Astrocyte (in vitro differentiated cells and primary cell): ENCODE results near the gene TIMP4. TPM values are rescaled to one million over a fixed set of nuclear protein-coding genes. Genes with fewer than 3 reads are reported as not detected.

ENCODE experiments used
- DNase-seq: peaks from one replicate; pipeline ENCODE4 v3.0.0-alpha.2; 2010; ENCODE audit warnings: low read depth
- FAIRE-seq: peaks from 2 replicates; lab custom pipeline; 2011; peaks lifted over from hg19 to GRCh38; lab: Jason Lieb, UNC
- H2AFZ ChIP-seq: 2 replicates; pipeline ENCODE4 v1.6.0; 2012; ENCODE audit warnings: low read depth, low read length, inconsistent platforms
- H3K27ac ChIP-seq: 2 replicates; pipeline ENCODE4 v1.5.1; 2011; ENCODE audit warnings: low read depth, low read length, inconsistent platforms
- H3K27me3 ChIP-seq: 2 replicates; pipeline ENCODE4 v1.6.0; 2011; ENCODE audit warnings: low read length, inconsistent platforms; ENCODE audit not compliant: insufficient read depth
- H3K36me3 ChIP-seq: 2 replicates; pipeline ENCODE4 v1.5.1; 2011; ENCODE audit warnings: low read length, inconsistent platforms; ENCODE audit not compliant: insufficient read depth
- H3K4me1 ChIP-seq: 2 replicates; pipeline ENCODE4 v1.5.1; 2011; ENCODE audit warnings: low read length, inconsistent platforms; ENCODE audit not compliant: insufficient read depth
- H3K4me2 ChIP-seq: 2 replicates; pipeline ENCODE4 v1.6.0; 2012; ENCODE audit warnings: low read length, inconsistent platforms
- H3K4me3 ChIP-seq: 2 replicates; pipeline ENCODE4 v1.5.1; 2011; ENCODE audit warnings: low read depth, mild to moderate bottlenecking, low read length, inconsistent platforms; ENCODE audit not compliant: insufficient read depth
- H3K79me2 ChIP-seq: 2 replicates; pipeline ENCODE4 v1.6.0; 2012; ENCODE audit warnings: mild to moderate bottlenecking, low read length, inconsistent platforms; ENCODE audit not compliant: insufficient read depth
- H3K9ac ChIP-seq: 2 replicates; pipeline ENCODE4 v1.6.0; 2012; ENCODE audit warnings: mild to moderate bottlenecking, low read length, inconsistent platforms
- H3K9me3 ChIP-seq: 2 replicates; pipeline ENCODE4 v1.5.1; 2012; ENCODE audit warnings: low read depth, mild to moderate bottlenecking, low read length, inconsistent platforms; ENCODE audit not compliant: insufficient read depth
- H4K20me1 ChIP-seq: 2 replicates; pipeline ENCODE4 v1.6.0; 2012; ENCODE audit warnings: low read length, inconsistent platforms; ENCODE audit not compliant: insufficient read depth
- H3K27ac Mint-ChIP-seq: one replicate; pipeline ENCODE4 v1.8.0; 2021; ENCODE audit warnings: mild to moderate bottlenecking, mixed read lengths; ENCODE audit not compliant: unreplicated experiment
- H3K27me3 Mint-ChIP-seq: one replicate; pipeline ENCODE4 v1.8.0; 2021; ENCODE audit warnings: low read depth, mixed read lengths; ENCODE audit not compliant: unreplicated experiment
- H3K36me3 Mint-ChIP-seq: one replicate; pipeline ENCODE4 v1.8.0; 2021; ENCODE audit warnings: low read depth, mixed read lengths; ENCODE audit not compliant: unreplicated experiment
- H3K4me1 Mint-ChIP-seq: one replicate; pipeline ENCODE4 v1.8.0; 2021; ENCODE audit warnings: low read depth, mixed read lengths; ENCODE audit not compliant: unreplicated experiment
- H3K4me3 Mint-ChIP-seq: one replicate; pipeline ENCODE4 v1.8.0; 2021; ENCODE audit warnings: mild to moderate bottlenecking, moderate library complexity, mixed read lengths; ENCODE audit not compliant: unreplicated experiment
- H3K9me3 Mint-ChIP-seq: one replicate; pipeline ENCODE4 v1.8.0; 2021; ENCODE audit warnings: mild to moderate bottlenecking, mixed read lengths; ENCODE audit not compliant: unreplicated experiment
- EZH2 ChIP-seq: IDR thresholded peaks from 2 replicates; pipeline ENCODE4 v1.6.1; 2012; ENCODE audit warnings: mild to moderate bottlenecking, low read length, inconsistent platforms; ENCODE audit not compliant: insufficient read depth
- total RNA-seq: library from RNA; stranded (reverse); gene quantifications from 2 replicates; pipeline ENCODE4 v1.2.1, GENCODE V29; 2021
- TF ChIP-seq, protein P1 (sequence below): IDR thresholded peaks from 2 replicates; pipeline ENCODE4 v1.5.1; 2011; ENCODE audit warnings: low read depth, mild to moderate bottlenecking, inconsistent platforms, low read length, moderate library complexity; ENCODE audit not compliant: insufficient read depth

TIMP4 gene
- total RNA-seq, 1 donor from 2014 or later: 2.0 TPM

- H3K36me3 Mint-ChIP-seq: no peaks in the 10 kb centered on the region
- H3K9me3 Mint-ChIP-seq: no peaks in the 10 kb centered on the region
- H3K4me3 ChIP-seq: no peak overlapping the region
- no peaks in the 10 kb centered on the region for H3K27me3 ChIP-seq
- peaks cover 5% of the 10 kb centered on the region for H3K27me3 Mint-ChIP-seq
- no peak overlapping the region for H3K9ac ChIP-seq
- H3K79me2 ChIP-seq: no peaks in the 10 kb centered on the region
- peaks cover 22% of the 10 kb centered on the region for H3K4me1 Mint-ChIP-seq
- H3K4me3 Mint-ChIP-seq: no peak overlapping the region
- TF ChIP-seq EZH2: no peak
- TF ChIP-seq, protein P1, sequence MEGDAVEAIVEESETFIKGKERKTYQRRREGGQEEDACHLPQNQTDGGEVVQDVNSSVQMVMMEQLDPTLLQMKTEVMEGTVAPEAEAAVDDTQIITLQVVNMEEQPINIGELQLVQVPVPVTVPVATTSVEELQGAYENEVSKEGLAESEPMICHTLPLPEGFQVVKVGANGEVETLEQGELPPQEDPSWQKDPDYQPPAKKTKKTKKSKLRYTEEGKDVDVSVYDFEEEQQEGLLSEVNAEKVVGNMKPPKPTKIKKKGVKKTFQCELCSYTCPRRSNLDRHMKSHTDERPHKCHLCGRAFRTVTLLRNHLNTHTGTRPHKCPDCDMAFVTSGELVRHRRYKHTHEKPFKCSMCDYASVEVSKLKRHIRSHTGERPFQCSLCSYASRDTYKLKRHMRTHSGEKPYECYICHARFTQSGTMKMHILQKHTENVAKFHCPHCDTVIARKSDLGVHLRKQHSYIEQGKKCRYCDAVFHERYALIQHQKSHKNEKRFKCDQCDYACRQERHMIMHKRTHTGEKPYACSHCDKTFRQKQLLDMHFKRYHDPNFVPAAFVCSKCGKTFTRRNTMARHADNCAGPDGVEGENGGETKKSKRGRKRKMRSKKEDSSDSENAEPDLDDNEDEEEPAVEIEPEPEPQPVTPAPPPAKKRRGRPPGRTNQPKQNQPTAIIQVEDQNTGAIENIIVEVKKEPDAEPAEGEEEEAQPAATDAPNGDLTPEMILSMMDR: no peak
- no peak overlapping the region for H3K4me2 ChIP-seq
- no peaks in the 10 kb centered on the region for H3K36me3 ChIP-seq
- no peaks in the 10 kb centered on the region for H3K9me3 ChIP-seq
- no peak for FAIRE-seq
- DNase-seq: peak; percentile 57
- H3K27ac Mint-ChIP-seq: no peak overlapping the region
- peaks cover 20% of the 10 kb centered on the region for H3K4me1 ChIP-seq
- H4K20me1 ChIP-seq: no peaks in the 10 kb centered on the region
- no peak overlapping the region for H2AFZ ChIP-seq
- H3K27ac ChIP-seq: no peak overlapping the region
These were observed 39.6 kb upstream of the TIMP4 start for GRCh38 chr3:12198301-12198700.

GRCh38 chr3:12197475-12197874, 38.8 kb upstream of the TIMP4 start:
- H3K9ac ChIP-seq: no peak overlapping the region
- DNase-seq (no peak), FAIRE-seq (no peak)
- H3K4me2 ChIP-seq: no peak overlapping the region
- H3K36me3 ChIP-seq: no peaks in the 10 kb centered on the region
- no peaks in the 10 kb centered on the region for H3K79me2 ChIP-seq
- peaks cover 2% of the 10 kb centered on the region for H3K27me3 Mint-ChIP-seq
- H4K20me1 ChIP-seq: no peaks in the 10 kb centered on the region
- TF ChIP-seq, protein P1: no peak
- no peak for TF ChIP-seq EZH2
- no peaks in the 10 kb centered on the region for H3K9me3 Mint-ChIP-seq
- peaks cover 27% of the 10 kb centered on the region for H3K4me1 ChIP-seq
- H3K4me3 ChIP-seq: no peak overlapping the region
- no peaks in the 10 kb centered on the region for H3K36me3 Mint-ChIP-seq
- no peaks in the 10 kb centered on the region for H3K27me3 ChIP-seq
- no peak overlapping the region for H3K27ac Mint-ChIP-seq
- no peak overlapping the region for H3K27ac ChIP-seq
- no peaks in the 10 kb centered on the region for H3K9me3 ChIP-seq
- H3K4me3 Mint-ChIP-seq: no peak overlapping the region
- H3K4me1 Mint-ChIP-seq: peaks cover 29% of the 10 kb centered on the region
- no peak overlapping the region for H2AFZ ChIP-seq

DNA sequence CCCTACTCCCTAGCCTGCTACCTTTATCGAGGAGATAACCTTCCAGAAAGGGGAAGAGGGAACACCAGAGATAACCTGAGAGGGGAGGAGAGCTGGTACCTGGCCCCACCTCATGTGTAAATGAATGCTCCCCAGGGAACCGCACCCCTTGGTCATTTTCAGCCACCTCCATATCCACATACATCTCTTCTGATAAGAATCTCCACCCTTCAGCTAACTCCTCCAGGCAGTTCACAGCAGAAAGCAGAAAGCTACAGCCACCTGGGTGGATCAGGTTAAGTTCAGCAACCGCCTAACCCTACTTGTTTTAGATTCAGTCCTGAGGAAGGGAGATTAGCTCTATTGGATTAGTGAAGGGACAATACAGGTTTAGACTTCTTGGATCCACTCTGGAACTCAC, 38.0 kb upstream of the TIMP4 start:
- no peak for TF ChIP-seq EZH2
- TF ChIP-seq, protein P1: no peak
- no peaks in the 10 kb centered on the region for H3K36me3 Mint-ChIP-seq
- no peak overlapping the region for H2AFZ ChIP-seq
- peaks cover 2% of the 10 kb centered on the region for H3K27me3 Mint-ChIP-seq
- H3K4me3 Mint-ChIP-seq: no peak overlapping the region
- H3K4me3 ChIP-seq: no peak overlapping the region
- no peak overlapping the region for H3K27ac ChIP-seq
- H3K9me3 ChIP-seq: no peaks in the 10 kb centered on the region
- H3K27ac Mint-ChIP-seq: no peak overlapping the region
- no peaks in the 10 kb centered on the region for H3K36me3 ChIP-seq
- H3K27me3 ChIP-seq: no peaks in the 10 kb centered on the region
- peaks cover 31% of the 10 kb centered on the region for H3K4me1 Mint-ChIP-seq
- H4K20me1 ChIP-seq: no peaks in the 10 kb centered on the region
- no peaks in the 10 kb centered on the region for H3K9me3 Mint-ChIP-seq
- no peak overlapping the region for H3K4me2 ChIP-seq
- no peaks in the 10 kb centered on the region for H3K79me2 ChIP-seq
- peaks cover 27% of the 10 kb centered on the region for H3K4me1 ChIP-seq
- DNase-seq (no peak), FAIRE-seq (no peak)
- H3K9ac ChIP-seq: no peak overlapping the region
